ENCODE data around the gene HSPB2.

The HSPB2 gene

DNA sequence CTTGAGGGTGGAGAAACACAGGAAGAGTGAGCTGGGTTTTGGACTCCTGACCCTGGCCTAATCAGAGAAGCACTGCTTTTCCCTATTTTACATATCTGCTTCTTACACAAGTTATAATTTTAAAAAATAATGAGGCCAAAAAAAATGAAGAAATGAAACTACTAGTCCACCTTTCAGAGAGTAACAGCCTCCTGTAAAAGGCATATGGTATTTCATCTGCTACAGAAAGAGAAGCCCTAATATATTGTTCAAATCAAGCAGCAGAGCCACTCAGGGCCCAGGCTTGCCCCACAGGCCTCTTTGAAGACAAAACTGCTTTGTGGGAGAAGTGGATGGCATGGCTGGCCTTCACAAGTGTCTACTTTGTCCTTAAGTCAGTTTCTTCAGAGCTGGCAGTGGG lies 34.6 kb downstream of the HSPB2 start:
- DNase-seq (ENCODE audit: low read depth, low spot score) = no peak
- Histone ChIP-seq H3K9ac (ENCODE audit: insufficient read length, low read depth) (no peak overlapping the region), H3K36me3 (ENCODE audit: insufficient read depth, insufficient read length, low read length) (no peaks in the 10 kb centered on the region), H3K27me3 (ENCODE audit: insufficient read depth, insufficient read length) (no peaks in the 10 kb centered on the region), H3K4me1 (ENCODE audit: insufficient read depth, insufficient read length) (peaks cover 3% of the 10 kb centered on the region), H3K4me3 (ENCODE audit: insufficient read length, low read depth) (no peak overlapping the region), H3K9me3 (ENCODE audit: insufficient read depth, low read length) (peaks cover 5% of the 10 kb centered on the region; the same call in 1 of the 2 replicates)
- no peak for TF ChIP-seq ZNF274 (IDR thresholded peaks at IDR 0.05; ENCODE audit: low read depth, low read length)
- no peak for TF ChIP-seq YY1 (IDR thresholded peaks at IDR 0.05; ENCODE audit: insufficient read depth, insufficient read length)

DNA sequence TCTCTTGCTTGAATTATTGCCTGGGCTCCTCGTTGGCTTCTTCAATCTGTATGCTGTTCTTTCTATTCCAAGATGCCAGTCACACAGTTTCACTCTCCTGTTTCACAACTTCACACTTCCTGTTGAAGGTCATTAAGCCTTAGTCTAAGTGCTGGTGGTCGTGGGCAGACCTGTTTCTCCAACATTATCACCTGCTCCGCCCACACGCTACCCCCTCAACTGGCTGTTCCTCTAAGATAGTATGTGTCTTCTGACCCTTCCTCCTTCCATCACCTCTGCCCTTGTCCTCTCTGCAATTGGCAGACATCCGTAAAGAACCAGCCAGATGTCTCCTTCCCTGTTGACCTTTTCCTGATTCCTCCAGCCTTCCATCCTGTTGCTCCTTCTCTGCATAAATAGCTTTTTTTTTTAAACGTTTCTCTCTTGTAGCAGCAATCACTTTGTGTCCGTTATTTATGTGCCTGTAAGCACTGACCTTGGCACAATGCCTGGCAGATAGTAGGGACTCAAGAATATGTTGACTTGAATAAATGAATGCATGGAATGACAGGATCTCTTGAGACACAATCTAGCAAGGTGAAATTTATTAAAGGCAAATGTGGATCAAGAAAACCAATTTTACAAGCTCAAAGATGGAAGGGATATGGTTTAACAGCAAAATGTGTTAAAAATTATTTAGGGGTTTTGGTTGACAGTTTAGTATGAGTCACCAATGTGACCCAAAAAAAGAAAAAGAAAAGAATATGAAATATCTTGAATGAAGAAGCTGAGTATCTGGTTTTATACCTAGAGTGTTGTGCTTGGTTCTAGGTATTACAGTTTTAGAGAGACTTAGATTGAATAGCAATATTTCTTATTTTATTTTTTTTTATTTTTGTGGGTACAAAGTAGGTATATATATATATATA lies 37.2 kb downstream of the HSPB2 start:
- Histone ChIP-seq H3K9me3 (ENCODE audit: insufficient read depth, low read length) (peaks cover 5% of the 10 kb centered on the region; the same call in 1 of the 2 replicates), H3K4me1 (ENCODE audit: insufficient read depth, insufficient read length) (no peaks in the 10 kb centered on the region), H3K9ac (ENCODE audit: insufficient read length, low read depth) (no peak overlapping the region), H3K27me3 (ENCODE audit: insufficient read depth, insufficient read length) (no peaks in the 10 kb centered on the region), H3K4me3 (ENCODE audit: insufficient read length, low read depth) (no peak overlapping the region), H3K36me3 (ENCODE audit: insufficient read depth, insufficient read length, low read length) (no peaks in the 10 kb centered on the region)
- TF ChIP-seq SUZ12 (IDR thresholded peaks at IDR 0.05; ENCODE audit: extremely low read depth, insufficient read depth, insufficient read length) (no peak), ZNF274 (IDR thresholded peaks at IDR 0.05; ENCODE audit: low read depth, low read length) (no peak), YY1 (IDR thresholded peaks at IDR 0.05; ENCODE audit: insufficient read depth, insufficient read length) (no peak)
- no peak for DNase-seq (ENCODE audit: low read depth, low spot score)

DNA sequence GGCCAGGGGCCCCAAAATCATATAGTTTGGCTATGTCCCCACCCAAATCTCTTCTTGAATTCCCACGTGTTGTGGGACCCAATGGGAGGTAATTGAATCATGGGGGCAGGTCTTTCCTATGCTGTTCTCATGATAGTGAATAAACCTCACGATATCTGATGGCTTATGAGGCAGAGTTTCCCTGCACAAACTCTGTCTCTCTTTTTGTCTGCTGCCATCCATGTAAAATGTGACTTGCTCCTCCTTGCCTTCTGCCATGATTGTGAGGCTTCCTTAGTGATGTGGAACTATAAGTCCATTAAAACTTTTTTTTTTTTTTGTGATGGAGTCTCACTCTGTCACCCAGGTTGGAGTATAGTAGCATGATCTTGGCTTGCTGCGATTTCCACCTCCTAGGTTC lies 39.0 kb downstream of the HSPB2 start:
- Histone ChIP-seq H3K9ac (ENCODE audit: insufficient read length, low read depth) (no peak overlapping the region), H3K9me3 (ENCODE audit: insufficient read depth, low read length) (peaks cover 5% of the 10 kb centered on the region; the same call in 1 of the 2 replicates), H3K4me1 (ENCODE audit: insufficient read depth, insufficient read length) (no peaks in the 10 kb centered on the region), H3K4me3 (ENCODE audit: insufficient read length, low read depth) (no peak overlapping the region), H3K27me3 (ENCODE audit: insufficient read depth, insufficient read length) (no peaks in the 10 kb centered on the region), H3K36me3 (ENCODE audit: insufficient read depth, insufficient read length, low read length) (no peaks in the 10 kb centered on the region)
- TF ChIP-seq ZNF274 (IDR thresholded peaks at IDR 0.05; ENCODE audit: low read depth, low read length) (no peak), YY1 (IDR thresholded peaks at IDR 0.05; ENCODE audit: insufficient read depth, insufficient read length) (no peak), SUZ12 (IDR thresholded peaks at IDR 0.05; ENCODE audit: extremely low read depth, insufficient read depth, insufficient read length) (no peak)
- no peak for DNase-seq (ENCODE audit: low read depth, low spot score)

DNA sequence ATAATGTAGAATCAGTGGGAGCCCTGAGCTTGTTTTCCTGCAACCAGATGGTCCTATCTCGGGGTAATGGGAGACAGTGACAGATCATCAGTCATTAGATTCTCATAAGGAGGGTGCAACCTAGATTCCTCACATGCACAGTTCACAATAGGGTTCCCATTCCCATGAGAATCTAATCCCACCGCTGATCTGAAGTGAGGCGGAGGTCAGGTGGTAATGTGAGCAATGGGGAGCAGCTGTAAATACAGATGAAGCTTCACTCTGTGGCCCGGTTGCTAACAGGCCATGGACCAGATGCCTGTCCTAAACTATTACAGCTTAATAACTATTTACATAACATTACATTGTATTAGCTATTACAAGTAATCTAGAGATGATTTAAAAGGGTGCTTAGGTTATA lies 41.6 kb downstream of the HSPB2 start:
- no peak for DNase-seq (ENCODE audit: low read depth, low spot score)

DNA sequence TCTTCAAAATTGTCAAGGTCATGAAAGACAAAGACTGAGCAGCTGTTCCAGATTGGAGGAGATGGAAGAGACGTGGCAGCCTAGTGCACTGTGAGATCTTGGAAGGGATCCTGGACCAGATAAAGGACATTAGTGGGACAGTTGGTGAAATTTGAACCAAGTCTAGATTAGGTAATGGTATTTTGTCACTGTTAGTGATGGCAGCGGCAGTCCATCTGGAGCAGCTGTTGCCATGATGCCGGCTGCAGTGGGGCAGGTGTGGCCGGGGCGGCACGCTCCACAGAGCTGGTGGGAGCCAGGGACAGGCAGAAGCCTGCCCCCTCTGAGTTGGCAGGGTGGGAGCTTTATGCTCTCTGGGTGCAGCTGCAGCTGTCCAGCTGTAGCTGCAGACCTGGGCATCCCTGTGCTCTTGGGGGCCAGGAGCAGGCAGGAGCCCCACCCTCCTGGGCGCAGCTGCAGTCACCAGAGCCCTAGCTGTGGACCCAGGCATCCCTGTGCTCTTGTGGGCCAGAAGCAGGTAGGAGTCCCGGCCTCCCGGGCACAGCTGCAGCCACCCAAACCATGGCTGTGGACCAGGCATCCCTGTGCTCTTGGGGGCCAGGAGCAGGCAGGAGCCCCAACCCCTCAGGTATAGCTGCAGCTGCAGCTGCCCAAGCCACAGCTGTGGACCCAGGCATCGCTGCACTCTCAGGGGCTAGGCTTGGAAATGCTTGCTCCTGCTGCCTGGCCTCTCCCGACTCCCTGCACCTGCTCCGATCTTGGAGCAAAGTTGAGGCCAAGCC lies 45.3 kb downstream of the HSPB2 start:
- no peaks in the 10 kb centered on the region for H3K4me1 ChIP-seq (ENCODE audit: insufficient read depth, insufficient read length)
- H3K27me3 ChIP-seq (ENCODE audit: insufficient read depth, insufficient read length) = no peaks in the 10 kb centered on the region
- DNase-seq (ENCODE audit: low read depth, low spot score) = no peak
- TF ChIP-seq SUZ12 (IDR thresholded peaks at IDR 0.05; ENCODE audit: extremely low read depth, insufficient read depth, insufficient read length) (no peak), YY1 (IDR thresholded peaks at IDR 0.05; ENCODE audit: insufficient read depth, insufficient read length) (no peak), ZNF274 (IDR thresholded peaks at IDR 0.05; ENCODE audit: low read depth, low read length) (no peak)
- peaks cover 10% of the 10 kb centered on the region; the same call in 1 of the 2 replicates for H3K9me3 ChIP-seq (ENCODE audit: insufficient read depth, low read length)
- H3K9ac ChIP-seq (ENCODE audit: insufficient read length, low read depth) = no peak overlapping the region
- no peaks in the 10 kb centered on the region for H3K36me3 ChIP-seq (ENCODE audit: insufficient read depth, insufficient read length, low read length)
- no peak overlapping the region for H3K4me3 ChIP-seq (ENCODE audit: insufficient read length, low read depth)

More for the DNA sequence above, 41.6 kb downstream of the HSPB2 start:
- Histone ChIP-seq H3K9ac (ENCODE audit: insufficient read length, low read depth) (no peak overlapping the region), H3K36me3 (ENCODE audit: insufficient read depth, insufficient read length, low read length) (no peaks in the 10 kb centered on the region), H3K27me3 (ENCODE audit: insufficient read depth, insufficient read length) (no peaks in the 10 kb centered on the region), H3K4me1 (ENCODE audit: insufficient read depth, insufficient read length) (no peaks in the 10 kb centered on the region), H3K4me3 (ENCODE audit: insufficient read length, low read depth) (no peak overlapping the region), H3K9me3 (ENCODE audit: insufficient read depth, low read length) (peaks cover 15% of the 10 kb centered on the region)
- TF ChIP-seq ZNF274 (IDR thresholded peaks at IDR 0.05; ENCODE audit: low read depth, low read length) = no peak
- no peak for TF ChIP-seq SUZ12 (IDR thresholded peaks at IDR 0.05; ENCODE audit: extremely low read depth, insufficient read depth, insufficient read length)

DNA sequence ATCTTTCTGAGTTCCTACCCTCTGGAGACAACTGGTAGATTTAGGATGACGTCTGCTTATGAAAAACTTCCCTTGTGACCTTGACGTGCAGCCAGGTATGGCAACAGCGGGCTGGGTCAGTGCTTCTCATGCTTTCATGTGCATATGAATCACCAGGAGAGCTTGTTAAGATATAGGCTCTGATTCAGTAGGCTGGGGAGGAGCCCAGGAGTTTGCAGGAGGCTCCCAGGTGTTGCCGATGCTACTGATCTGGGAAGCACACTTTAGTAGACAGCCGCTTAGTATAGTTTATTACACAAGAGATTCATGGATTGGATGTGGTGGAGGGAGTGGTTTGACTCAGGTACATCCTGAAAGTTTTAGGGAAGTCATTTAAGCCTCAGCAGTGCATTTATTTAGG lies 48.4 kb downstream of the HSPB2 start:
- H3K4me1 ChIP-seq (ENCODE audit: insufficient read depth, insufficient read length) = no peaks in the 10 kb centered on the region
- no peak for DNase-seq (ENCODE audit: low read depth, low spot score)
- H3K4me3 ChIP-seq (ENCODE audit: insufficient read length, low read depth) = no peak overlapping the region
- no peak overlapping the region for H3K9ac ChIP-seq (ENCODE audit: insufficient read length, low read depth)
- H3K9me3 ChIP-seq (ENCODE audit: insufficient read depth, low read length) = peaks cover 10% of the 10 kb centered on the region; the same call in 1 of the 2 replicates
- H3K36me3 ChIP-seq (ENCODE audit: insufficient read depth, insufficient read length, low read length) = no peaks in the 10 kb centered on the region
- H3K27me3 ChIP-seq (ENCODE audit: insufficient read depth, insufficient read length) = no peaks in the 10 kb centered on the region
- TF ChIP-seq SUZ12 (IDR thresholded peaks at IDR 0.05; ENCODE audit: extremely low read depth, insufficient read depth, insufficient read length) (no peak), YY1 (IDR thresholded peaks at IDR 0.05; ENCODE audit: insufficient read depth, insufficient read length) (no peak), ZNF274 (IDR thresholded peaks at IDR 0.05; ENCODE audit: low read depth, low read length) (no peak)
